OCI-LY7 (cell line): ENCODE results near the gene MAP3K14. TPM values are rescaled to one million over a fixed set of nuclear protein-coding genes. Genes with fewer than 3 reads are reported as not detected.

ENCODE experiments used
- BruUV-seq: library from RNA; stranded (reverse); fragments of 400-500 nt; replicated peaks from 2 replicates; lab custom pipeline; 2021; lab: Mats Ljungman, UMichigan
- CTCF ChIA-PET: fragments of 300-600 bp; sonication (Branson Sonifier 250); formaldehyde crosslinking; loops from one replicate; lab custom pipeline; 2022; ENCODE audit warnings: antibody characterized with exemption; ENCODE audit not compliant: unreplicated experiment; lab: Charles Lee
- POLR2A ChIA-PET: fragments of 300-600 bp; sonication (Branson Sonifier 250); formaldehyde crosslinking; loops from one replicate; lab custom pipeline; 2022; ENCODE audit warnings: antibody characterized with exemption; lab: Charles Lee
- DNase-seq: peaks from one replicate; pipeline ENCODE4 v3.0.0-alpha.2; 2015; ENCODE audit warnings: low spot score
- H2AFZ ChIP-seq: fragments of 200-600 bp; sonication (generic), shearing (Covaris generic); 2 replicates; pipeline ENCODE4 v1.6.1; 2014; ENCODE audit warnings: mild to moderate bottlenecking, antibody characterized with exemption, low read length, moderate library complexity
- H3K27ac ChIP-seq: fragments of 200-600 bp; sonication (generic); 2 replicates; pipeline ENCODE4 v1.5.1; 2014; ENCODE audit warnings: mixed run types, low read depth, mild to moderate bottlenecking, moderate library complexity, low read length, inconsistent platforms; ENCODE audit not compliant: poor library complexity, severe bottlenecking
- H3K36me3 ChIP-seq: fragments of 200-600 bp; sonication (generic); 2 replicates; pipeline ENCODE4 v1.6.1; 2014; ENCODE audit warnings: mild to moderate bottlenecking, antibody characterized with exemption, low read length, moderate library complexity, mixed read lengths; ENCODE audit not compliant: insufficient read depth
- H3K4me1 ChIP-seq: fragments of 200-600 bp; sonication (generic); 2 replicates; pipeline ENCODE4 v1.5.1; 2014; ENCODE audit warnings: mild to moderate bottlenecking, low read length; ENCODE audit not compliant: insufficient read depth, poor library complexity, severe bottlenecking
- H3K4me2 ChIP-seq: fragments of 200-600 bp; sonication (generic); 2 replicates; pipeline ENCODE4 v1.6.1; 2014; ENCODE audit warnings: mild to moderate bottlenecking, low read length
- H3K4me3 ChIP-seq: fragments of 200-600 bp; sonication (generic); 2 replicates; pipeline ENCODE4 v1.5.1; 2014; ENCODE audit warnings: mild to moderate bottlenecking, low read depth, low read length; ENCODE audit not compliant: poor library complexity, severe bottlenecking
- H3K79me2 ChIP-seq: fragments of 200-600 bp; sonication (generic); 2 replicates; pipeline ENCODE4 v1.6.1; 2016; ENCODE audit warnings: low read depth, mild to moderate bottlenecking, low read length, moderate library complexity, mixed read lengths; ENCODE audit not compliant: insufficient read depth
- H3K9me2 ChIP-seq: fragments of 200-600 bp; sonication (generic); 2 replicates; pipeline ENCODE4 v1.6.1; 2016; ENCODE audit warnings: mild to moderate bottlenecking, low read length, mixed read lengths; ENCODE audit not compliant: insufficient read depth
- H3K9me3 ChIP-seq: fragments of 200-600 bp; sonication (generic); 2 replicates; pipeline ENCODE4 v1.6.1; 2014; ENCODE audit warnings: mild to moderate bottlenecking, mixed run types, low read length, mixed read lengths
- H4K20me1 ChIP-seq: fragments of 200-600 bp; sonication (generic); 2 replicates; pipeline ENCODE4 v1.6.1; 2014; ENCODE audit warnings: mild to moderate bottlenecking, antibody characterized with exemption, low read length, moderate library complexity, mixed read lengths; ENCODE audit not compliant: insufficient read depth
- CTCF ChIP-seq: fragments of 200-600 bp; sonication (generic); conservative IDR thresholded peaks from 2 replicates; pipeline ENCODE4 v1.5.1; 2014; ENCODE audit warnings: mild to moderate bottlenecking, antibody characterized with exemption, low read length, moderate library complexity, mixed read lengths
- EZH2phosphoT487 ChIP-seq: fragments of 200-600 bp; sonication (generic); IDR thresholded peaks from 2 replicates; pipeline ENCODE4 v1.6.1; 2018; ENCODE audit warnings: low read depth, borderline replicate concordance, mild to moderate bottlenecking, mixed run types, antibody characterized with exemption, low read length, moderate library complexity, mixed read lengths
- intact Hi-C: fragments of 100-400 bp; cut with micrococcal nuclease; formaldehyde crosslinking; loops from one replicate; pipeline ENCODE4 v1.10.0; 2022; ENCODE audit not compliant: unreplicated experiment
- total RNA-seq, 2 experiments: library from RNA; depleted of rRNA in 1 of 2; stranded (reverse); fragments of >200 nt in 1 of 2; shearing (Covaris generic) in 1 of 2; gene quantifications; 2 replicates each; pipeline ENCODE4 v1.2.3, GENCODE V29; 2014 to 2022

Gene MAP3K14
- total RNA-seq, 2 experiments from 2014 or later: 12.3 to 21.2 TPM

GRCh38 chr17:45218895-45219661, 97.7 kb downstream of the MAP3K14 start:
- Histone ChIP-seq H3K4me2 (no peak overlapping the region), H3K9me3 (no peaks in the 10 kb centered on the region), H3K36me3 (no peaks in the 10 kb centered on the region), H3K4me3 (no peak overlapping the region), H3K4me1 (peaks cover 24% of the 10 kb centered on the region), H4K20me1 (peaks cover 7% of the 10 kb centered on the region; the same call in 1 of the 2 replicates), H3K79me2 (peaks cover 19% of the 10 kb centered on the region), H3K27ac (no peak overlapping the region), H3K9me2 (no peaks in the 10 kb centered on the region), H2AFZ (no peak overlapping the region)
- TF ChIP-seq CTCF: peak; percentile 97
- TF ChIP-seq EZH2phosphoT487: no peak
- CTCF ChIA-PET: interaction anchor here (0.6 to 1.8 kb wide), 3 partner anchors 16 to 70 kb away, joined by 3 to 14 read pairs (median 3); no protein-coding TSS in a partner anchor
- POLR2A ChIA-PET: interaction anchor here (0.9 to 1.0 kb wide), 2 partner anchors 10 to 16 kb away, joined by 3 to 5 read pairs; no protein-coding TSS in a partner anchor
- BruUV-seq: no TSS peak
- peak; percentile 80 for DNase-seq
- intact Hi-C loops: no loop called here

Other genes starting within 250 kb of the MAP3K14 start
- gene PLCD3, start 184.5 kb downstream of the MAP3K14 start, total RNA-seq (2014; rRNA removed; shearing (Covaris generic)): 1.4 and 3.6 TPM in 2 replicates
- gene PLCD3, start 184.5 kb downstream of the MAP3K14 start, total RNA-seq (2022): 1.7 and 4.6 TPM in 2 replicates
- gene ACBD4, start 181.3 kb downstream of the MAP3K14 start, total RNA-seq (2014; rRNA removed; shearing (Covaris generic)): 14.6 and 14.8 TPM in 2 replicates
- gene ACBD4, start 181.3 kb downstream of the MAP3K14 start, total RNA-seq (2022): 22.2 and 24.0 TPM in 2 replicates
- 12.1 and 13.9 TPM in 2 replicates for gene HEXIM1, start 168.5 kb downstream of the MAP3K14 start, total RNA-seq (2014; rRNA removed; shearing (Covaris generic))
- 16.4 and 17.2 TPM in 2 replicates for gene HEXIM1, start 168.5 kb downstream of the MAP3K14 start, total RNA-seq (2022)
- gene HEXIM2, start 155.1 kb downstream of the MAP3K14 start, total RNA-seq (2014; rRNA removed; shearing (Covaris generic)): 8.6 and 9.3 TPM in 2 replicates
- 9.7 and 11.1 TPM in 2 replicates for gene HEXIM2, start 155.1 kb downstream of the MAP3K14 start, total RNA-seq (2022)
- gene FMNL1, start 95.1 kb downstream of the MAP3K14 start, total RNA-seq (2014; rRNA removed; shearing (Covaris generic)): 44.8 and 55.1 TPM in 2 replicates
- gene FMNL1, start 95.1 kb downstream of the MAP3K14 start, total RNA-seq (2022): 133 and 159 TPM in 2 replicates
- 0.41 TPM in 1 of 2 replicates, not detected in the other for gene SPATA32, start 54.9 kb downstream of the MAP3K14 start, total RNA-seq (2014; rRNA removed; shearing (Covaris generic))
- 0.18 TPM in 1 of 2 replicates, not detected in the other for gene SPATA32, start 54.9 kb downstream of the MAP3K14 start, total RNA-seq (2022)
- 55.5 and 66.1 TPM in 2 replicates for gene ARHGAP27, start 115.8 kb upstream of the MAP3K14 start, total RNA-seq (2014; rRNA removed; shearing (Covaris generic))
- gene ARHGAP27, start 115.8 kb upstream of the MAP3K14 start, total RNA-seq (2022): 56.8 and 62.7 TPM in 2 replicates
- gene PLEKHM1, start 173.7 kb upstream of the MAP3K14 start, total RNA-seq (2014; rRNA removed; shearing (Covaris generic)): 6.5 and 11.8 TPM in 2 replicates
- gene PLEKHM1, start 173.7 kb upstream of the MAP3K14 start, total RNA-seq (2022): 29.3 and 36.7 TPM in 2 replicates